Parietal lobe (tissue), 2 donors: Measurements from ENCODE around the gene FANCM. TPM values are rescaled to one million over a fixed set of nuclear protein-coding genes. Genes with fewer than 3 reads are reported as not detected.

ENCODE experiments used
- small RNA-seq: library from RNA; depleted of rRNA; stranded (forward); fragments of <200 nt; gene quantifications from one replicate; pipeline ENCODE3, GENCODE V24; 2014; ENCODE audit warnings: low replicate concordance
- total RNA-seq: library from RNA; depleted of rRNA; stranded (reverse); fragments of >200 nt; gene quantifications from one replicate; pipeline ENCODE4 v1.2.3, GENCODE V29; 2014

FANCM gene, protein sequence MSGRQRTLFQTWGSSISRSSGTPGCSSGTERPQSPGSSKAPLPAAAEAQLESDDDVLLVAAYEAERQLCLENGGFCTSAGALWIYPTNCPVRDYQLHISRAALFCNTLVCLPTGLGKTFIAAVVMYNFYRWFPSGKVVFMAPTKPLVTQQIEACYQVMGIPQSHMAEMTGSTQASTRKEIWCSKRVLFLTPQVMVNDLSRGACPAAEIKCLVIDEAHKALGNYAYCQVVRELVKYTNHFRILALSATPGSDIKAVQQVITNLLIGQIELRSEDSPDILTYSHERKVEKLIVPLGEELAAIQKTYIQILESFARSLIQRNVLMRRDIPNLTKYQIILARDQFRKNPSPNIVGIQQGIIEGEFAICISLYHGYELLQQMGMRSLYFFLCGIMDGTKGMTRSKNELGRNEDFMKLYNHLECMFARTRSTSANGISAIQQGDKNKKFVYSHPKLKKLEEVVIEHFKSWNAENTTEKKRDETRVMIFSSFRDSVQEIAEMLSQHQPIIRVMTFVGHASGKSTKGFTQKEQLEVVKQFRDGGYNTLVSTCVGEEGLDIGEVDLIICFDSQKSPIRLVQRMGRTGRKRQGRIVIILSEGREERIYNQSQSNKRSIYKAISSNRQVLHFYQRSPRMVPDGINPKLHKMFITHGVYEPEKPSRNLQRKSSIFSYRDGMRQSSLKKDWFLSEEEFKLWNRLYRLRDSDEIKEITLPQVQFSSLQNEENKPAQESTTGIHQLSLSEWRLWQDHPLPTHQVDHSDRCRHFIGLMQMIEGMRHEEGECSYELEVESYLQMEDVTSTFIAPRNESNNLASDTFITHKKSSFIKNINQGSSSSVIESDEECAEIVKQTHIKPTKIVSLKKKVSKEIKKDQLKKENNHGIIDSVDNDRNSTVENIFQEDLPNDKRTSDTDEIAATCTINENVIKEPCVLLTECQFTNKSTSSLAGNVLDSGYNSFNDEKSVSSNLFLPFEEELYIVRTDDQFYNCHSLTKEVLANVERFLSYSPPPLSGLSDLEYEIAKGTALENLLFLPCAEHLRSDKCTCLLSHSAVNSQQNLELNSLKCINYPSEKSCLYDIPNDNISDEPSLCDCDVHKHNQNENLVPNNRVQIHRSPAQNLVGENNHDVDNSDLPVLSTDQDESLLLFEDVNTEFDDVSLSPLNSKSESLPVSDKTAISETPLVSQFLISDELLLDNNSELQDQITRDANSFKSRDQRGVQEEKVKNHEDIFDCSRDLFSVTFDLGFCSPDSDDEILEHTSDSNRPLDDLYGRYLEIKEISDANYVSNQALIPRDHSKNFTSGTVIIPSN (N-terminal part only)
- total RNA-seq, result 20.0 TPM

DNA sequence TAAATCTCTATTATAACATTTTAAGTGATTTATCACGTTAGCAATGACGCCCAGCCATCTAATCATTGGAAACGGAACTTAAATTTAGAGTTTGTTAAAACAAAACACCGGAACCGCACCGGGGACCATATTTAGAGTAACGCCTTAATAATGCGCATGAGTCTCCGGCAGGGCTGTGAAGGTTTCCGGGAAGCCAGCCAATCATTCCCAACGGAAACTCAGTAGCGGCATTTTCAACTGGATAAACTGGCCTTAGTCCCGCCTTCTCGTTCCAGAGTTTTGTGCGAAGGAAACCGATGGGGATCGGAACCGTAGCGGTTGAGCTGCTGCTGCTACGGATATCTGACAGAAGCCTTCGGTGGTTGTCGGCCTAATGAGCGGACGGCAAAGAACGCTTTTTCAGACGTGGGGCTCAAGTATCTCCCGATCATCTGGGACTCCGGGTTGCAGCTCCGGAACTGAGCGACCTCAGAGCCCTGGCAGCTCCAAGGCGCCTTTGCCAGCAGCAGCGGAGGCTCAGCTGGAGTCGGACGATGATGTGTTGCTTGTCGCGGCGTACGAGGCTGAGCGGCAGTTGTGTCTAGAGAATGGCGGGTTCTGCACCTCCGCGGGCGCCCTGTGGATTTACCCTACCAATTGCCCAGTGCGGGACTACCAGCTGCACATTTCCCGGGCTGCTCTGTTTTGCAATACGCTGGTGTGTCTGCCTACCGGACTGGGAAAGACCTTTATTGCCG lies at the start of gene FANCM:
Gene FANCM (plus strand): TSS at position 272 of the 737 bp plus-strand sequence. CDS start 102 bp downstream, at position 374.

DNA sequence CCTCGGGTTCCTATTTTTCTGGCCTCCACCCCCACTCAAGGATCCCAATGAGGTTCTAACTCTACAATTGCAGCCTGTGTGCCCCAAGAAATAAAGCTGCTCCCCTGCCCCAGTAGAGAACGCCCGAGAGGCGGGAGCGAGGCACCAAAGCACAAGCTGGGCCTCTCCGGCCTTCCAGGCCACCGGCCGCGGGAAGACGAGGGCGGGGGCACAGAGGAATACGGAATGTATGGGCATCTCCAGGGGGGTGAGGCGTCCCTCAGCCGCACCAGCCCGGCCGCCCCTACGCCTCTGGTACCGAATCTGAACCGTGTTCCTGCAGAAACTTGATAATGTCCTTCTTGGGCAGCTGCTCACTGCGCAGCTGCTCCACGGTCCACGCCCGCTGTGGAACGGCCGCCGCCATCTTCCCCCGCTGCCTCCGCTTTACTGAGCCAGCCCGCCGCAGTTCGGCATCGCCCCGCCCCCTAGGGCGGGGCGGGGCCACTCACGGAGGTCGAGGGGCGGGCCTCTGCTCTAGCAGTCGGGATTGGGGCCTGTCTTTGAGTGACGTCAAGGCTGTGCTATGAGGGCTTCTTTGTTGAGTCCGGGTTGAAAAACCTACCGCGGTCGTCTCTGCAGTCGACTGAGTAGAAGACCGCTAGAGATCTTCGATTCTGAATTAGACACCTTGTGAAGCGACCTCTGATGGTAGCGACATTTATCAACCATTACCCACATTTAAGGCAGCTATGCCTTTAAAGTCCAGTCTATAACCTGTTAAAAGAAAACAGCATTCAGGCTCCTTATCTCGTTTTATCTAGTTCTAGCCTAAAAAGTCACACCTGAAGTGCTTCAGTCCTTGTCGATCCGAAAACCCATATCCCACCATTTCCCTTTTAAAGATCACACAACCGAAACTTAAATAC lies 1.4 kb upstream of the FANCM start, which contains the start of gene FKBP3:
Gene FKBP3 (minus strand): TSS at position 431 of the 908 bp plus-strand sequence. CDS start 25 bp downstream, at position 406.

Small RNA genes lying within 50 kb of the gene (small RNA-seq; reads per million reads assigned to genes)
- gene RF00151 (0.49 reads per million, percentile 43 among the genes with 10 or more reads in this experiment), gene SNORD127 (3,225 reads per million, percentile 99 among the genes with 10 or more reads in this experiment)

Other genes with a start within 250 kb of the FANCM start
- 40.7 TPM for gene KLHL28, start 174.0 kb upstream of the FANCM start, total RNA-seq
- 85.1 TPM for gene TOGARAM1, start 173.7 kb upstream of the FANCM start, total RNA-seq
- gene PRPF39, start 51.8 kb upstream of the FANCM start, total RNA-seq, result 87.0 TPM
- gene FKBP3, start 1.4 kb upstream of the FANCM start, total RNA-seq, result 81.4 TPM
- gene MIS18BP1, start 117.3 kb downstream of the FANCM start, total RNA-seq, result 38.2 TPM